Measurements from ENCODE around the gene RAB11B.
A peak's percentile ranks its signal among the peaks of the same experiment; 100 is the strongest.
"Not testable (repeated sequence)": the region's sequence is repeated elsewhere in the genome, so short reads cannot be mapped to it uniquely, and the experiment has no call there.

The RAB11B gene

GRCh38 chr19:8441725-8442544 lies 51.8 kb downstream of the RAB11B start:
- DNase-seq = no peak

GRCh38 chr19:8444140-8444676 lies 54.0 kb downstream of the RAB11B start:
- DNase-seq = not testable (repeated sequence)

DNA sequence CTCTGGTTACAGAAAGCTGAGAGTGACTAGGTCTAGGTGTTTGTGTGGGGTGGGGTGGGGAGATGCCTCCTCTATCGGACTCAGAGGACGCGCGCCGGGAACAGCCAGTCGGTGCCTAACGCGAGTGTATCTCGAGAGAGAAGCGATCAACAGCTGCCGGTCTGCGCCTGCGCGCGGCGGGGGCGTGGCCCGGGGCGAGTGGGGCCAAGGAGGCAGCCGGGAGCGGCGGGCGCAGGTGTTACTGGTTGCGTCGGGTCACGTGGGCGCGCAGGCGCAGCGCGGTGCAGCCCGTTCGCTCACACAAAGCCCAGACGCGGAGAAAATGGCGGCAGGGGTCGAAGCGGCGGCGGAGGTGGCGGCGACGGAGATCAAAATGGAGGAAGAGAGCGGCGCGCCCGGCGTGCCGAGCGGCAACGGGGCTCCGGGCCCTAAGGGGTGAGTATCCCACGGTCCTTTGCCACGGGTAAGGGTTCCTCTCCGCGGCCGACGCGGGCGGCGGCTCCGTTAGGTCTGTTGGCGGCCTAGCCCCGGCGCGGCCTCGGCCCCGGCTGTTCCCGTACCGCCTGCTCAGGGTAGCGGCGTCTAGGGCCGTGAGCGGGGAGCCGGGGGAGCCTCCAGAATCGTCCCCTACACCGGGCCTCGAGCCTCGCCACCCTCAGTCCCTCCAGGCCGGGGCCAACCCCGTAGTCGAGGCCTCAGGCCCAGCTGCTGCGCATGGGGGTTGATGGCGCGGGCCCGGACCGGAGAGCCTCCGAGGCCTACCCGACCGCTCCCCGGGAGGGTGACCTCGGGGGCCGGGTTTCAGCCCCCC lies 54.7 kb downstream of the RAB11B start, which contains the start of gene HNRNPM:
Gene HNRNPM (plus strand): TSS at position 299 of the 811 bp plus-strand sequence. CDS start 24 bp downstream, at position 323.
- DNase-seq = peak; percentile 100

- DNase-seq = peak; percentile 37
Measured at GRCh38 chr19:8445488-8446001, 55.4 kb downstream of the RAB11B start.

DNA sequence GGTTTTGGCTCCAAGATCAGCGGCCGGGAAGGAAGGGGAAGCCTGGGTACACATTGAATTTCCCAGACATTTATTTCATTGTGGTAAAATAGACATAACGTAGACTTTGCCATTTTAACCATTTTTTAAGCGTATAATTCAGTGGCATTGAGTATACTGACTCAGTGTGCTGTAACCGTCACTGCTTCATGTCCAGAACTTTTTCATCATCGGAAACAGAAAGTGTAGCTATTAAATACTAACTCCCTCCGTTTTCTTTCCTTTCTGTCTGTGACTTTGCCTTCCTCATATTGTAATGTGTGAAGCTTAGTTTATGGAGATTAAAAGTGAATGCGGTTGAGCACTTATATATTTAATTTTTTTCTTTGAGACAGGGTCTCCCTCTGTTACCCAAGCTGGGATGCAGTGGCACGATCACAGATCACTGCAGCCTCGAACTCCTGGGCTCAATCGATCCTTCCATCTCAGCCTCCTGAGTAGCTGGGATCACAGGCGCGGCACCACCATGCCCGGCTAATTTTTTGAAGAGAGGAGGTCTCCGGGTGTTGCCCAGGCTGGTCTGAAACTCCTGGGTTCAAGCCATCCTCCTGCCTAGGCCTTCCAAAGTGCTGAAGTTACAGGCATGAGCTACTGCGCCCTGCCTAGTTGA lies 56.0 kb downstream of the RAB11B start:
- DNase-seq = no peak

GRCh38 chr19:8449830-8450229 lies 59.7 kb downstream of the RAB11B start:
- no peak for DNase-seq

GRCh38 chr19:8451377-8451776 lies 61.2 kb downstream of the RAB11B start:
- no peak for DNase-seq

GRCh38 chr19:8451885-8452284 lies 61.7 kb downstream of the RAB11B start:
- DNase-seq = no peak

DNA sequence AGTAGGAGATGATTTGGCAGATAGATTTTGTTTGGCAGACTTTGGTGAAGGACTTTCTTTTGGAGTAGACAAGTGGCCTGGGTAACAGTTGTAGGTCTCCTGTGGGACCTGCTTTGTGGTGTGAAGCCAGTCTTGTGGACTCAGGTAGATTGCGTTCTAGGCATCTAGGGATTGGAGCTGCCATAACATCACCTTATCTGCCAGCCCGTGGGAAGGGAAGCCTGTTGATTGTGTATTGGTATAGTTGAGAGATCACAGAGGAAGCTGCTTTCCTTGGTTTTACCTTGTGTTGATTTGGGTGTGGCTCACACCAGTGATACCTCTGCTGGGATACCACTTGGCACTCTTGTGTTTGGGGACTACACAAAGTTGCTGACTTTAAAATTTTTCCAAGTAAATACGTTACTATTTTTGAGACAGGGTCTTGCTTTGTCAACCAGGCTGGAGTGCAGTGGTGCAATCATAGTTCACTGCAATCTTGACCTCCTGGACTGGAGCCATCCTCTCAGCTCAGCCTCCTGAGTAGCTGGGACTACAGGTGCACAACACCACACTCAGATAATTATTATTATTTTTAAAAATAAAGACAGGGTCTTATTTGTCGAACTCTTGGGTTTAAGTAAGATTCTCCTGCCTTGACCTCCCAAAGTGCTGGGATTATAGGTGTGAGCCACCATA lies 62.4 kb downstream of the RAB11B start:
- DNase-seq = no peak

DNA sequence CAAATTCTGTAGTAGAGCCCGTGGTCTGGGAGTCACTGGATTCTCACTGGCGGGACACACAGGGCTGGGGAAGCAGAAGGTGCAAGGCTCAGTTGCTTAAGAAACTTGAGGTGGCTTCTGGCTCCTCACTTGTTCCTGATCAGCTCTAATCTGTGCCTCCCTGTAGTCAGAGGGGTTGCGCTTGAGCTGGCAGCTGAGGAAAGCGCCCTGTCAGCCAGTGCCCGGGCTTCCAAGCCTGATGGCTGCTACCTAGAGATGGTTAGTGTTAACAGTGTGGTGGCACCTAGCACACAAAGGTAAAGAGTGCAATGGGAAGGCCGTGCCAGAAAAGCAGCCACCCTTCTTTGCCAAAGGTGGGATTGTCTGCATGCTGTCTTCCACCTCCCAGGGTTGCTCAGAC lies 63.5 kb downstream of the RAB11B start:
- no peak for DNase-seq

Measured in CD4-positive, alpha-beta T cell treated with Interleukin-15 for 1 hour (primary cell).